Liver (tissue), 3 donors: ENCODE results near the gene QSOX1.

ENCODE experiments used
- RXRA ChIP-seq, 2 donors: IDR thresholded peaks; 2 replicates each; pipeline ENCODE4 v1.6.1; 2017 to 2018; ENCODE audit warnings: antibody characterized with exemption in 2 of 2, mild to moderate bottlenecking in 1 of 2
- TAF1 ChIP-seq: conservative IDR thresholded peaks from 2 replicates; pipeline ENCODE4 v1.6.1; 2016; ENCODE audit warnings: antibody characterized with exemption, mild to moderate bottlenecking
- YY1 ChIP-seq: IDR thresholded peaks from 2 replicates; pipeline ENCODE4 v1.6.1; 2016; ENCODE audit warnings: antibody characterized with exemption, mild to moderate bottlenecking
- TF ChIP-seq, protein P1 (sequence below): fragments of 150-350 bp; IDR thresholded peaks from 2 replicates; pipeline ENCODE4 v1.5.1; 2017; ENCODE audit warnings: improper control_type of control experiment, low read depth, low read length; ENCODE audit not compliant: missing input control
- TF ChIP-seq, protein P2 (sequence below): IDR thresholded peaks from 2 replicates; pipeline ENCODE4 v1.6.1; 2016; ENCODE audit warnings: antibody characterized with exemption
- donor health status: healthy.
- donor health status: healthy.

DNA sequence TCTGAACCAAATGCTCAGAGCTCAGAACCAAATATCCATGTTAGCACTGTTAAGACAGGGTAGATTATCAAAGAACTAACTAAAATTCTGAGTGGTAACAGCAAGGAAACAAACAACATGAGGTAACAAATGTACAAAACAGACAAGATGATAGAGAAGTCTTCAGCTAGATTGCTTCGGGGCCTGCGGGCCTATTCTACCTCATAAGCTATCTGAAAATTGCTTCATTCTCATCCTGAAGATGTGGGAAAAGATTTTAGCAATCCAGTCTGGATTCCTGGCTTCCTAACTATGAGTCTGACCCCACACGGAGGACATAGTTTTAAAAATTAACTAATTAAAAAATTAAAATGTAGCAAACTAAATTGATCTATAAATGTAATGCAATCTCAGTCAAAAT lies 9.2 kb upstream of the QSOX1 start:
- TF ChIP-seq, protein P1, sequence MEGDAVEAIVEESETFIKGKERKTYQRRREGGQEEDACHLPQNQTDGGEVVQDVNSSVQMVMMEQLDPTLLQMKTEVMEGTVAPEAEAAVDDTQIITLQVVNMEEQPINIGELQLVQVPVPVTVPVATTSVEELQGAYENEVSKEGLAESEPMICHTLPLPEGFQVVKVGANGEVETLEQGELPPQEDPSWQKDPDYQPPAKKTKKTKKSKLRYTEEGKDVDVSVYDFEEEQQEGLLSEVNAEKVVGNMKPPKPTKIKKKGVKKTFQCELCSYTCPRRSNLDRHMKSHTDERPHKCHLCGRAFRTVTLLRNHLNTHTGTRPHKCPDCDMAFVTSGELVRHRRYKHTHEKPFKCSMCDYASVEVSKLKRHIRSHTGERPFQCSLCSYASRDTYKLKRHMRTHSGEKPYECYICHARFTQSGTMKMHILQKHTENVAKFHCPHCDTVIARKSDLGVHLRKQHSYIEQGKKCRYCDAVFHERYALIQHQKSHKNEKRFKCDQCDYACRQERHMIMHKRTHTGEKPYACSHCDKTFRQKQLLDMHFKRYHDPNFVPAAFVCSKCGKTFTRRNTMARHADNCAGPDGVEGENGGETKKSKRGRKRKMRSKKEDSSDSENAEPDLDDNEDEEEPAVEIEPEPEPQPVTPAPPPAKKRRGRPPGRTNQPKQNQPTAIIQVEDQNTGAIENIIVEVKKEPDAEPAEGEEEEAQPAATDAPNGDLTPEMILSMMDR, result no peak
- TF ChIP-seq, protein P2, sequence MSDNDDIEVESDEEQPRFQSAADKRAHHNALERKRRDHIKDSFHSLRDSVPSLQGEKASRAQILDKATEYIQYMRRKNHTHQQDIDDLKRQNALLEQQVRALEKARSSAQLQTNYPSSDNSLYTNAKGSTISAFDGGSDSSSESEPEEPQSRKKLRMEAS, result no peak
- TF ChIP-seq TAF1 (no peak), YY1 (no peak), RXRA (IDR thresholded peaks at IDR 0.05) (no peak)
